Small intestine (tissue), 7 donors: Measurements from ENCODE around the gene MEGF11. TPM values are rescaled to one million over a fixed set of nuclear protein-coding genes. Genes with fewer than 3 reads are reported as not detected.

Experiments
- DNase-seq, 2 donors: peaks; one replicate each; pipeline versions ENCODE4 v3.0.0 to v3.0.0-alpha.2; 2013
- FAIRE-seq: peaks from 2 replicates; lab custom pipeline; 2012; peaks lifted over from hg19 to GRCh38; lab: Jason Lieb, UNC
- H3K27ac ChIP-seq, 3 donors: one replicate each; pipeline ENCODE4 v1.5.1; 2013; ENCODE audit warnings: low read length in 2 of 3, mild to moderate bottlenecking in 2 of 3, control low read depth in 1 of 3, inconsistent platforms in 1 of 3, low read depth in 1 of 3, moderate library complexity in 1 of 3
- H3K27me3 ChIP-seq, 3 donors: one replicate each; pipeline ENCODE4 v1.6.1; 2013; ENCODE audit warnings: low read length in 3 of 3, inconsistent platforms in 1 of 3; ENCODE audit not compliant: control insufficient read depth in 3 of 3, insufficient read depth in 3 of 3
- H3K36me3 ChIP-seq, 3 donors: one replicate each; pipeline ENCODE4 v1.6.1; 2013; ENCODE audit warnings: low read length in 3 of 3, inconsistent platforms in 1 of 3, low read depth in 1 of 3, mild to moderate bottlenecking in 1 of 3, moderate library complexity in 1 of 3; ENCODE audit not compliant: control insufficient read depth in 3 of 3, insufficient read depth in 2 of 3
- H3K4me1 ChIP-seq, 3 donors: one replicate each; pipeline ENCODE4 v1.6.1; 2013; ENCODE audit warnings: low read length in 2 of 3, inconsistent platforms in 1 of 3, low read depth in 1 of 3, mild to moderate bottlenecking in 1 of 3, moderate library complexity in 1 of 3; ENCODE audit not compliant: control insufficient read depth in 3 of 3, insufficient read depth in 2 of 3
- H3K4me3 ChIP-seq, 3 donors: one replicate each; pipeline ENCODE4 v1.5.1; 2013; ENCODE audit warnings: low read length in 3 of 3, control low read depth in 1 of 3, inconsistent platforms in 1 of 3, low read depth in 1 of 3, mild to moderate bottlenecking in 1 of 3, moderate library complexity in 1 of 3
- H3K9me3 ChIP-seq, 2 donors: one replicate each; pipeline ENCODE4 v1.6.1; 2013; ENCODE audit warnings: low read depth in 1 of 2, low read length in 1 of 2; ENCODE audit not compliant: control insufficient read depth in 2 of 2, insufficient read depth in 1 of 2
- WGBS, 3 donors: extraction: QIAGEN DNeasy Blood & Tissue Kit; methylation state at CpG; one replicate each; pipeline ENCODE4 v1.1.7; 2013; 5-methylcytosine and 5-hydroxymethylcytosine counted together
- polyA plus RNA-seq, 4 donors: library from polyadenylated mRNA; stranded (reverse) in 3 of 4; unstranded in 1 of 4; fragments of 200-250 nt in 3 of 4; fragments of 120-200 nt in 1 of 4; gene quantifications; one replicate each; pipeline versions ENCODE4 v1.2.1 to v1.2.3, GENCODE V29; 2013
- donor health status: healthy with polysubstance abuse.
- donor health status: control.
- donor health status: control.
- donor health status: Bipolar disorder and iron deficiency.
- donor health status: healthy.

Gene MEGF11
- polyA plus RNA-seq, 4 donors = 0.24 to 0.41 TPM; not detected in 2

DNA sequence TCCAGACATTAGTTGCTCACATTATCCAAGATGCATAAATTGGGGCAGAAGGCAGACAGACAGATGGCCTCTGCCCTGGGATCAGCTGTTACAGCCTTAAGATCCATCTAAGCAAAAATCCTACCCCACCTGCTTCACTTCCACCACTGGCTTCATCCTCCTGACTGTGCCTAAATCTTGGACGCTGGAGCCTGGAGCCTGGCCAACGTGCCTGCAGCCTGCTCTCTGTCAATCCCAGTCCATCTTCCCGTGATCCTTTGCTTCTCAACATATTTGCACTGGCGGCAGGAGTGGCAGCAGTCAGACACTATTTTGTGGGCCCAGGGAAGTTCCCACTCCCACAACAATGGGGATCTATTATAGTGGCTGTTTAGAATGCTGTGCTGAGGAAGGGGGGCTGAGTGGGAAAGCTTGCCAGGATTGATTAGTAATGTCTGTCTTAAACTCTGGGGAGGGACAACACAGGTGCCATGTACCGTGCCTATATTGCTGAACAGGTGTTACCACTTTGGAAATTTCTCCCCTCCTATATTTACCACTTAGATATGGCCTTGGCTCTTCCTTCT, 121.2 kb downstream of the MEGF11 start:
- Histone ChIP-seq H3K4me3 (no peak overlapping the region), H3K27ac (no peak overlapping the region), H3K4me1 (no peaks in the 10 kb centered on the region), H3K27me3 (peaks cover 0 to 2% (median 0%) of the 10 kb centered on the region in 3 donors), H3K9me3 (no peaks in the 10 kb centered on the region), H3K36me3 (no peaks in the 10 kb centered on the region)
- no peak for FAIRE-seq
- WGBS, 3 donors = 18 to 45% (median 37%) methylated on average over 5 of the region's 5 CpGs
- no peak for DNase-seq

DNA sequence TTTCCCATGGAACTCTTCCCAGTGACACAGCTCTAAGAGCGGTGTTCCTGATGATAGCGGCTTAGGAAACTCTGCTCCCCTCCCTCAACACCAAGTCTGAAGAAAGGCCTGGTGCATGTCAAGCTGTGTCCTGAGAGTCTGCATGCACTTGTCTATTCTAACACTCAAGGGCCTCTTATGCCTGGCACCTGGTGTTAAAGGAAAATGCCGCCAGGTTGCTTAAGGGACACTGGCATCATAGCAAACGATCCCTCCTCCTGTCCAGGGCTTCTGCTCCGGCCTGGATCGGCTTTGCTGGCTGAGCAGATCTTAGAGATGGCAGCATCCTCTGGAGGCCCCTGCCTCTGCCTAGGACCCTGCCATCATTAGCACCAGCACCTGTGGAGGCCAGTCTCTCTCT, 121.7 kb downstream of the MEGF11 start:
- no peak overlapping the region for H3K4me3 ChIP-seq
- FAIRE-seq (no peak), DNase-seq (no peak)
- WGBS, 3 donors = 88 to 94% (median 88%) methylated on average over 6 of the region's 6 CpGs
- peaks cover 0 to 2% (median 0%) of the 10 kb centered on the region in 3 donors for H3K27me3 ChIP-seq
- no peaks in the 10 kb centered on the region for H3K4me1 ChIP-seq
- H3K9me3 ChIP-seq = no peaks in the 10 kb centered on the region
- no peaks in the 10 kb centered on the region for H3K36me3 ChIP-seq
- H3K27ac ChIP-seq = no peak overlapping the region

DNA sequence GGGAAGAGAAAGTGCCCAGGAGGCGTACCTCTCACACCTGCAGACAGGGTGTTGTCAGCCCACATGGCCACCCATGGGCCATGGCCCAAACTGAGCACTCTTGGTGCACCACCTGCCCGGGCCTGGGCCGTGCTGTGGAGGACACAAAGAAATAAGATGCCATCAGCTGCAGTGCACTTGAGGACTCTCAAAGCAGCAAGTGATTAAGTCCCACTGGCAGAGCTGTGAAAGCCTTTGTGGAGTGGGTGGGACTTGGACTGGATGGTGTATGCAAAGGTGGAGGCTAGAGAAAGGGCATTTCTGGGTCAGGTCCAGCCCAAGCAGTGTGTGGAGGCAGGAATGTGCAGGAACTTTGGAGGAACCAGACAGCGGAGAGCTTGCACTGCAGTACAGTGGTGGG, 122.3 kb downstream of the MEGF11 start:
- WGBS, 3 donors = 64 to 86% (median 74%) methylated on average over 4 of the region's 4 CpGs
- FAIRE-seq = no peak
- Histone ChIP-seq H3K36me3 (no peaks in the 10 kb centered on the region), H3K4me1 (no peaks in the 10 kb centered on the region), H3K9me3 (no peaks in the 10 kb centered on the region), H3K27ac (no peak overlapping the region), H3K27me3 (peaks cover 0 to 2% (median 0%) of the 10 kb centered on the region in 3 donors), H3K4me3 (no peak overlapping the region)
- DNase-seq = no peak

DNA sequence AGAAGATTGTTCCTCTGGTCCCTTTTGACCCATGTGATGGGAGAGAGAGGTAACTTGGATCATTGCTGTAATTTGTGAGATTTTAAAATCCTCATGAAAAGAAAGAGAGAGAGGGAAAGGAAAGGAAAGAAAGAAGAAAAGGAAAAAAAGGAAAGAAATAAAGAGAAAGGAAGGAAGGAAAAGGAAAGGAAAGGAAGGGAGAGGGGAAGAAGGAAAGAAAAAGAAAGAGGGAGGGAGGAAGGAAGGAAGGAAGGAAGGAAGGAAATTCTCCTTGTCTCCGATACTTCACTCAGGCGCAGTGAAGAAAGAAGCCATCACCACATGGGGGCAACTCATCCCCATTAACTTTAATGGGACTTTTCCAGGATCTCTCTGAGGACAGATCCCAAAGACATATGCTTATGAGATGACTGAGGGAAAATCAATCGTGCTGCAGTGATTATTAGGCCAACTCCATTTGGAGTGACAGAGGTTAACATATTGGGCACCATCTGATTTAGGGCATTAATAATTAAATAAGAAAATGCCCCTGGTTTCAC, 123.0 kb downstream of the MEGF11 start:
- FAIRE-seq = no peak
- WGBS, 3 donors = 71 to 79% (median 77%) methylated on average over 3 of the region's 3 CpGs

DNA sequence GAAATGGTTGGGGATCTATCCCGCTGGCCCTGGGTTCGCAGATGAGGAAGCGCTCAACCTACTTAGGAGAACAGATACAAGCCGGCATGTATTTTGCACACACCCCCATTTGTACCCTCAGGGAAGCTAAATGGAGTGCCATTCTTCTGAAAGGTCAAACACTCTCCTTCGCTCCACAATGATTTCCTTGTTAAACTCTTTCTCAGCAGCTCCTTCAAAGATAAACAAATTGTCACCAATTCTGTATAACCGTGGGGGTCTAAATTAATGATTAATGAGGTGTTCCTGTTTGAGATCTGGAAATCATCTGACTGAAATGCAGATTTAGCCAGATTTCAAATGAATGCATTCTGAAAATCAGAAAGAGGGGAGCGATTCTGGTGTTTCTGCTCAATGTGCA, 124.0 kb downstream of the MEGF11 start:
- H3K27me3 ChIP-seq = peaks cover 0 to 2% (median 0%) of the 10 kb centered on the region in 3 donors
- H3K36me3 ChIP-seq = no peaks in the 10 kb centered on the region
- H3K4me1 ChIP-seq = no peaks in the 10 kb centered on the region
- H3K9me3 ChIP-seq = no peaks in the 10 kb centered on the region
- DNase-seq (no peak), FAIRE-seq (no peak)
- no peak overlapping the region for H3K4me3 ChIP-seq
- H3K27ac ChIP-seq = no peak overlapping the region
- WGBS, 3 donors = 30 to 46% (median 46%) methylated on average over 7 of the region's 7 CpGs

More for the DNA sequence above, 123.0 kb downstream of the MEGF11 start:
- no peak overlapping the region for H3K27ac ChIP-seq
- H3K36me3 ChIP-seq = no peaks in the 10 kb centered on the region
- no peak for DNase-seq
- H3K27me3 ChIP-seq = peaks cover 0 to 2% (median 0%) of the 10 kb centered on the region in 3 donors
- no peak overlapping the region for H3K4me3 ChIP-seq
- no peaks in the 10 kb centered on the region for H3K9me3 ChIP-seq
- no peaks in the 10 kb centered on the region for H3K4me1 ChIP-seq

DNA sequence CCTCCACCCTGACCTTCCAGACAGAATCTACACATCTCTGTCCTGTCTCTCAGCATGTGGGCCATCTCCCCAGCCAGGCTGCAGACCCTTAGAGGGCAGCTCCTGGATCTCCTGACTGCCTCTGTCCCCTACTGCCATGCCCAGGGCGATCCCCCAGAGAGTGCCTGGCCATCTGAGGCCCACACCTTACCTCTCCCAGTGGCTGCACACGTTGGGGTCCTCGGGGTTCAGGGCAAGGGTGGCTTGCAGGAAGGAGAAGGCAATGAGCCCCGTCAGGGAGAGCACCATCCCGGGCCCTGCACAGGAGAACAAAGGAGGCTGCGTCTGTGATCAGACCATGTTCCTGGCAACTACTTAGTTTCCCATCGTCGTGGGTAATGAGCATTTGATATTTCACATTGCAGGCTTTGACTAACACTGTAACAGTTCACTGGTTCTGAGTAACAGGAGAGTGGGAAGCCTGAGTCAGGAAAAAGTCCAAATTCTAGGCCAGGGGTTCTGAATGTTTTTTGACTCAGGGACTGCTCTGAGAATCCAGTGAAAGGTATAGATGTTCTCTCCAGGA, 125.4 kb downstream of the MEGF11 start:
- H3K36me3 ChIP-seq = no peaks in the 10 kb centered on the region
- H3K9me3 ChIP-seq = no peaks in the 10 kb centered on the region
- H3K4me3 ChIP-seq = no peak overlapping the region
- WGBS, 3 donors = 75 to 81% (median 77%) methylated on average over 8 of the region's 8 CpGs
- FAIRE-seq = no peak
- peaks cover 0 to 4% (median 2%) of the 10 kb centered on the region in 3 donors for H3K27me3 ChIP-seq
- H3K4me1 ChIP-seq = no peaks in the 10 kb centered on the region
- H3K27ac ChIP-seq = no peak overlapping the region
- no peak for DNase-seq

DNA sequence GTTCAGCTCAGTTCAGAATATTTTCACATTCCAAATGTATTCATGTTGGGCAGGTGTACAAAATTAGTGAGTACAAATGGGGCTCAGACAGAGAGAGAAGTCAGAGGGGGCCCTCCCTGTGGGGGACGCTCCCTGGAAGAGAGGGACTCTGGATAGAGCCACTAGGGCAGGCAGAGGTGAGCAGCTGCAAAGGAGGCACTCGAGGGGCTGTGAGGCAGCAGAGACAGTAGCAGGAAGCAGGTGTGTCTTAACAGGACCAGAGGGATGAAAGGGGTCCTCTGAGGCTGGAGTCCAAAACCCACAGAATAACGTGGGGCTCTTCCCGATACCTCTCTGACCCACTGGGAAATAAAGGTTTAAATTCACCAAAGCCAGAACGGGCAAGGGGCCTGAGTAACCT, 127.1 kb downstream of the MEGF11 start:
- H3K27ac ChIP-seq = no peak overlapping the region
- no peak overlapping the region for H3K4me3 ChIP-seq
- WGBS, 3 donors = 61 to 68% (median 68%) methylated on average over 5 of the region's 5 CpGs
- H3K36me3 ChIP-seq = no peaks in the 10 kb centered on the region
- DNase-seq (no peak), FAIRE-seq (no peak)
- no peaks in the 10 kb centered on the region for H3K4me1 ChIP-seq
- H3K9me3 ChIP-seq = no peaks in the 10 kb centered on the region
- H3K27me3 ChIP-seq = peaks cover 0 to 6% (median 2%) of the 10 kb centered on the region in 3 donors

DNA sequence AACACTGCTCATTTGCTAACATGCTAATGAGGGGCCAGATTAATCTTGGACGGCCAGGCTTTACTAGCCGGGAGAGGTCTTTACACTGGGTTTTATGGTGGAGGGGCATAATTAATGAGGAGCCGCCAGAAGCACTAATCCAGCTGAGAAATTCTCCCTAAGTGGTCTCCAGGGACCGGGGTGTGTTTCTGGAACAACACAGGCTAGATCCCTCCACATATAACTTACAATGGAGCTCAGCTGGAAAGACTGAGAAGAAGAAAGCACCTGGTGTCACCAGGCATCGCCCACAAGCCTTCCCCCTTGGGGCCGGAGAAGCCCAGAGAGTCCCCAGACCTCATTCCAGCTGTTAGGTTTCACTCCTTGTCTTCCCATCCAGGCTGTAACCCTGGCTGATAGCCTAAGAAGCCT, 127.5 kb downstream of the MEGF11 start:
- Histone ChIP-seq H3K4me1 (no peaks in the 10 kb centered on the region), H3K27ac (no peak overlapping the region), H3K9me3 (no peaks in the 10 kb centered on the region), H3K36me3 (no peaks in the 10 kb centered on the region), H3K27me3 (peaks cover 0 to 6% (median 2%) of the 10 kb centered on the region in 3 donors), H3K4me3 (no peak overlapping the region)
- FAIRE-seq (no peak), DNase-seq (no peak)
- 65 to 77% (median 77%) methylated on average over 6 of the region's 6 CpGs for WGBS, 3 donors
